Suppressor macrophage treated with lipopolysaccharide for 1 hour (primary cell): ENCODE measurements around the gene PC.
A peak's percentile ranks its signal among the peaks of the same experiment; 100 is the strongest.
"Not testable (repeated sequence)": the region's sequence is repeated elsewhere in the genome, so short reads cannot be mapped to it uniquely, and the experiment has no call there.

Source experiments
- DNase-seq, 3 donors: peaks; one replicate each; pipeline ENCODE4 v3.0.0-alpha.2; 2020 to 2022

PC gene

GRCh38 chr11:66840317-66841091, 117.7 kb downstream of the PC start:
- peak; percentile 29 to 40 (median 31) for DNase-seq

GRCh38 chr11:66835768-66836405, 122.3 kb downstream of the PC start:
- no peak for DNase-seq

- no peak for DNase-seq
Observed at GRCh38 chr11:66834943-66835342, 123.2 kb downstream of the PC start.

- no peak for DNase-seq
Observed at GRCh38 chr11:66834539-66834845, 123.7 kb downstream of the PC start.

GRCh38 chr11:66824573-66824972, 133.6 kb downstream of the PC start:
- not testable (repeated sequence) for DNase-seq

GRCh38 chr11:66823700-66824099, 134.5 kb downstream of the PC start:
- DNase-seq: no peak

- DNase-seq: no peak
Observed at GRCh38 chr11:66820901-66821300, 137.3 kb downstream of the PC start.

- no peak for DNase-seq
Observed at GRCh38 chr11:66820381-66820780, 137.8 kb downstream of the PC start.

- no peak for DNase-seq
Observed at GRCh38 chr11:66818231-66818955, 139.8 kb downstream of the PC start.

GRCh38 chr11:66815646-66816045, 142.5 kb downstream of the PC start:
- DNase-seq: no peak

- no peak for DNase-seq
Observed at GRCh38 chr11:66814678-66815077, 143.5 kb downstream of the PC start.

- DNase-seq: no peak
Observed at GRCh38 chr11:66810576-66811185, 147.5 kb downstream of the PC start.

GRCh38 chr11:66809592-66809991, 148.6 kb downstream of the PC start:
- no peak for DNase-seq

- no peak for DNase-seq
Observed at GRCh38 chr11:66800720-66801428, 157.3 kb downstream of the PC start.

GRCh38 chr11:66799815-66800214, 158.4 kb downstream of the PC start:
- not testable (repeated sequence) for DNase-seq
